ENCODE measurements around the gene SLU7.

- no peak for TF ChIP-seq USF2 (IDR thresholded peaks at IDR 0.05; ENCODE audit: low read depth, low read length)
- TF ChIP-seq SMC3 (IDR thresholded peaks at IDR 0.05; ENCODE audit: low read depth, low read length) = no peak
- no peak for TF ChIP-seq RAD21 (IDR thresholded peaks at IDR 0.05; ENCODE audit: low read length)
- no peak for TF ChIP-seq CTCF (conservative IDR thresholded peaks at IDR 0.05; ENCODE audit: low read depth, low read length)
- no peak for TF ChIP-seq POLR2A (IDR thresholded peaks at IDR 0.05; ENCODE audit: low read depth, low read length)
- no peak for TF ChIP-seq MXI1 (IDR thresholded peaks at IDR 0.05; ENCODE audit: borderline replicate concordance, low read depth, low read length)
- TF ChIP-seq RFX5 (IDR thresholded peaks at IDR 0.05; ENCODE audit: low read depth, low read length) = no peak
Observed at GRCh38 chr5:160449458-160449857, 30.6 kb upstream of the SLU7 start.

All from IMR-90 (cell line).